Measurements from ENCODE around the gene HYLS1.

- TF ChIP-seq POLR2A (IDR thresholded peaks at IDR 0.05) (no peak), CTCF (IDR thresholded peaks at IDR 0.05) (no peak), POLR2AphosphoS5 (IDR thresholded peaks at IDR 0.05) (no peak)
Measured at GRCh38 chr11:125945011-125945796, 57.7 kb downstream of the HYLS1 start.
